Measurements from ENCODE around the gene OR8B4.

DNA sequence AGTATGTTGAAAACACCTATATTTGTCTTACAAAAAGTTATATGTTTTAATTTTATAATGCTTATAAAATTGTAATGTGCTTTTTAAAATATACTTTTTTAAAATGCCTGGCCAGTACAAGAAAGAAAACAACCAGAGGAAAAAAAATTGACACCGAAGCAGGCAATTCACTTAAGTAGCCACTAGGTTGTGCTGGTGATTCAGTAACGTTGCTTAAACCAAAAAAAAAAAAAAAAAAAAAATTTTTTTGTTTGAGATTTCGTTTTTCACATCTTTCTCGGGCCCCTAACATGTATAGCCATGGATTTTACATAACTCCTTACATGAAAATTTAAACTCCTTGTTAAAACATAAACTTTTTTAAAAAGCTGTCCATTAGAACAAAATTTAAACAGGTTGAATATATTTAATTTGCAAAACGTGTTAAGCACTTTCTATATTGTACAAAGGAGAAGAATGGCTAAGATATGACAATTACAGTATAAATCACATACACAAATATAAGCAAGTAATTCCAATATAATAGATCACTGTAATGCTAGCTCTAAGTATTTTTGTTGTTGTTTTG is 9.2 kb downstream of the OR8B4 start:
- TF ChIP-seq, protein P1, sequence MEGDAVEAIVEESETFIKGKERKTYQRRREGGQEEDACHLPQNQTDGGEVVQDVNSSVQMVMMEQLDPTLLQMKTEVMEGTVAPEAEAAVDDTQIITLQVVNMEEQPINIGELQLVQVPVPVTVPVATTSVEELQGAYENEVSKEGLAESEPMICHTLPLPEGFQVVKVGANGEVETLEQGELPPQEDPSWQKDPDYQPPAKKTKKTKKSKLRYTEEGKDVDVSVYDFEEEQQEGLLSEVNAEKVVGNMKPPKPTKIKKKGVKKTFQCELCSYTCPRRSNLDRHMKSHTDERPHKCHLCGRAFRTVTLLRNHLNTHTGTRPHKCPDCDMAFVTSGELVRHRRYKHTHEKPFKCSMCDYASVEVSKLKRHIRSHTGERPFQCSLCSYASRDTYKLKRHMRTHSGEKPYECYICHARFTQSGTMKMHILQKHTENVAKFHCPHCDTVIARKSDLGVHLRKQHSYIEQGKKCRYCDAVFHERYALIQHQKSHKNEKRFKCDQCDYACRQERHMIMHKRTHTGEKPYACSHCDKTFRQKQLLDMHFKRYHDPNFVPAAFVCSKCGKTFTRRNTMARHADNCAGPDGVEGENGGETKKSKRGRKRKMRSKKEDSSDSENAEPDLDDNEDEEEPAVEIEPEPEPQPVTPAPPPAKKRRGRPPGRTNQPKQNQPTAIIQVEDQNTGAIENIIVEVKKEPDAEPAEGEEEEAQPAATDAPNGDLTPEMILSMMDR (IDR thresholded peaks at IDR 0.05), result no peak
- no peak for TF ChIP-seq POLR2A (IDR thresholded peaks at IDR 0.05)

Data from ovary (tissue), 3 donors.